Measurements from ENCODE around the gene KCNQ1. TPM values are rescaled to one million over a fixed set of nuclear protein-coding genes. Genes with fewer than 3 reads are reported as not detected.

KCNQ1 gene
- total RNA-seq, 1 experiment from 2014 or later, result 10.7 TPM

DNA sequence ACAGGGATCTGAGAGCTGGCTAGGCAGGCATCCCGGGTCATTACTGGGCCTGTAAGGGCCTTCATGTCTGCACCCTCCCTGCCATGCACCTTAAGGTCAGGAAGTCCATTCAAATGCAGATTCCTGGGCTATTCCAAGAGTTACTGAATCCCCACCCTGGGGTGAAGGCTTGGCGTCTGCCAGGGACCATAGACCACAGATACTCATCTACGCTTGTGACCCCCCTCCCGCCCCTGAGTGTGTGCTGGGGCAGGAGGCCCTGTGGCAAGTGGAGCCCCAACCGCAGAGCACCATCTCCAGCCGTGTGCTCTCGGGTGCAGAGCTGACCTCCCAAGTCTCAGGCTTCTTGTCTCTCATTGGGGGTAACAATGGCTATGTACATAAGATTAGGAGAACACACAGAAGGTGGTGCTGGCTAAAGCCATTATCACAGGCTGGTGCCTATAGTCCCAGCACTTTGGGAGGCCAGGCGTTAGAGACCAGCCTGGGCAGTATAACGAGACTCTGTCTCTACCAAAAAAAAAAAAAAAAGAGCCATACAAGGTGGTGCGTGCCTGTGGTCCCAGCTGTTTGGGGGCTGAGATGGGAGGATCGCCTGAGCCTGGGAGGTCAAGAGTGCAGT is 274.1 kb downstream of the KCNQ1 start:
- Histone ChIP-seq H3K79me2 (ENCODE audit: insufficient read depth, low read length) (no peaks in the 10 kb centered on the region), H3K36me3 (ENCODE audit: control insufficient read depth in 1 of 2, insufficient read depth in 2 of 2, low read length in 2 of 2) (no peaks in the 10 kb centered on the region), H2AFZ (ENCODE audit: low read depth, low read length, poor library complexity, severe bottlenecking) (no peak overlapping the region), H3K4me1 (ENCODE audit: control insufficient read depth in 1 of 2, insufficient read depth in 2 of 2, low read length in 2 of 2) (no peaks in the 10 kb centered on the region), H4K20me1 (ENCODE audit: insufficient read depth) (no peaks in the 10 kb centered on the region), H3K27me3 (ENCODE audit: insufficient read depth, low read length) (no peaks in the 10 kb centered on the region), H3K27ac (ENCODE audit: low read depth, low read length) (no peak overlapping the region), H3K9me3 (ENCODE audit: control insufficient read depth in 1 of 2, insufficient read depth in 1 of 2, low read depth in 1 of 2, low read length in 2 of 2) (no peaks in the 10 kb centered on the region), H3K9me2 (ENCODE audit: insufficient read depth) (no peaks in the 10 kb centered on the region), H3K4me3 (replicated peaks in 1 of 2; ENCODE audit: low read depth in 1 of 2, low read length in 2 of 2) (no peak overlapping the region), H3K4me2 (ENCODE audit: low read length) (no peak overlapping the region), H3K9ac (ENCODE audit: low read length) (no peak overlapping the region)
- RAD21 ChIA-PET (ENCODE audit: low non-redundant PET in 1 of 2, low total read pairs in 2 of 2, uncharacterized antibody in 2 of 2, unreplicated experiment in 2 of 2), result no interaction called here
- POLR2A ChIA-PET, result no interaction called here
- BruUV-seq (replicated peaks), result no TSS peak
- no peak for DNase-seq (ENCODE audit: low read depth, low spot score)
- no peak for ATAC-seq
- TF ChIP-seq, protein P1, sequence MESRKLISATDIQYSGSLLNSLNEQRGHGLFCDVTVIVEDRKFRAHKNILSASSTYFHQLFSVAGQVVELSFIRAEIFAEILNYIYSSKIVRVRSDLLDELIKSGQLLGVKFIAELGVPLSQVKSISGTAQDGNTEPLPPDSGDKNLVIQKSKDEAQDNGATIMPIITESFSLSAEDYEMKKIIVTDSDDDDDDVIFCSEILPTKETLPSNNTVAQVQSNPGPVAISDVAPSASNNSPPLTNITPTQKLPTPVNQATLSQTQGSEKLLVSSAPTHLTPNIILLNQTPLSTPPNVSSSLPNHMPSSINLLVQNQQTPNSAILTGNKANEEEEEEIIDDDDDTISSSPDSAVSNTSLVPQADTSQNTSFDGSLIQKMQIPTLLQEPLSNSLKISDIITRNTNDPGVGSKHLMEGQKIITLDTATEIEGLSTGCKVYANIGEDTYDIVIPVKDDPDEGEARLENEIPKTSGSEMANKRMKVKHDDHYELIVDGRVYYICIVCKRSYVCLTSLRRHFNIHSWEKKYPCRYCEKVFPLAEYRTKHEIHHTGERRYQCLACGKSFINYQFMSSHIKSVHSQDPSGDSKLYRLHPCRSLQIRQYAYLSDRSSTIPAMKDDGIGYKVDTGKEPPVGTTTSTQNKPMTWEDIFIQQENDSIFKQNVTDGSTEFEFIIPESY (IDR thresholded peaks at IDR 0.05; ENCODE audit: extremely low read depth, insufficient replicate concordance, low read length), result no peak
- TF ChIP-seq, protein P2, sequence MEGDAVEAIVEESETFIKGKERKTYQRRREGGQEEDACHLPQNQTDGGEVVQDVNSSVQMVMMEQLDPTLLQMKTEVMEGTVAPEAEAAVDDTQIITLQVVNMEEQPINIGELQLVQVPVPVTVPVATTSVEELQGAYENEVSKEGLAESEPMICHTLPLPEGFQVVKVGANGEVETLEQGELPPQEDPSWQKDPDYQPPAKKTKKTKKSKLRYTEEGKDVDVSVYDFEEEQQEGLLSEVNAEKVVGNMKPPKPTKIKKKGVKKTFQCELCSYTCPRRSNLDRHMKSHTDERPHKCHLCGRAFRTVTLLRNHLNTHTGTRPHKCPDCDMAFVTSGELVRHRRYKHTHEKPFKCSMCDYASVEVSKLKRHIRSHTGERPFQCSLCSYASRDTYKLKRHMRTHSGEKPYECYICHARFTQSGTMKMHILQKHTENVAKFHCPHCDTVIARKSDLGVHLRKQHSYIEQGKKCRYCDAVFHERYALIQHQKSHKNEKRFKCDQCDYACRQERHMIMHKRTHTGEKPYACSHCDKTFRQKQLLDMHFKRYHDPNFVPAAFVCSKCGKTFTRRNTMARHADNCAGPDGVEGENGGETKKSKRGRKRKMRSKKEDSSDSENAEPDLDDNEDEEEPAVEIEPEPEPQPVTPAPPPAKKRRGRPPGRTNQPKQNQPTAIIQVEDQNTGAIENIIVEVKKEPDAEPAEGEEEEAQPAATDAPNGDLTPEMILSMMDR (IDR thresholded peaks at IDR 0.05 in 2 of 3, conservative IDR thresholded peaks at IDR 0.05 in 1 of 3; ENCODE audit: borderline replicate concordance in 1 of 3, insufficient read depth in 1 of 3, low read depth in 2 of 3, low read length in 2 of 3), result no peak
- TF ChIP-seq YY1 (IDR thresholded peaks at IDR 0.05; ENCODE audit: extremely low read depth, insufficient replicate concordance, low read depth, low read length) (no peak), SRF (IDR thresholded peaks at IDR 0.05; ENCODE audit: low read depth) (no peak), CBX3 (IDR thresholded peaks at IDR 0.05; ENCODE audit: low read depth) (no peak), POLR2AphosphoS5 (IDR thresholded peaks at IDR 0.05; ENCODE audit: low read depth, low read length) (no peak), CEBPB (IDR thresholded peaks at IDR 0.05; ENCODE audit: low read depth) (no peak), ELF1 (IDR thresholded peaks at IDR 0.05; ENCODE audit: borderline replicate concordance, low read depth) (no peak), RAD21 (IDR thresholded peaks at IDR 0.05; ENCODE audit: low read depth) (no peak), ZNF274 (IDR thresholded peaks at IDR 0.05; ENCODE audit: low read depth, low read length) (no peak), EZH2 (IDR thresholded peaks at IDR 0.05) (no peak), FOSL1 (IDR thresholded peaks at IDR 0.05; ENCODE audit: low read depth) (no peak), ZFX (IDR thresholded peaks at IDR 0.05) (no peak), SP1 (IDR thresholded peaks at IDR 0.05; ENCODE audit: low read depth) (no peak), EZH2phosphoT487 (IDR thresholded peaks at IDR 0.05; ENCODE audit: borderline replicate concordance) (no peak), JUND (IDR thresholded peaks at IDR 0.05) (no peak)
- TF ChIP-seq, protein P3, sequence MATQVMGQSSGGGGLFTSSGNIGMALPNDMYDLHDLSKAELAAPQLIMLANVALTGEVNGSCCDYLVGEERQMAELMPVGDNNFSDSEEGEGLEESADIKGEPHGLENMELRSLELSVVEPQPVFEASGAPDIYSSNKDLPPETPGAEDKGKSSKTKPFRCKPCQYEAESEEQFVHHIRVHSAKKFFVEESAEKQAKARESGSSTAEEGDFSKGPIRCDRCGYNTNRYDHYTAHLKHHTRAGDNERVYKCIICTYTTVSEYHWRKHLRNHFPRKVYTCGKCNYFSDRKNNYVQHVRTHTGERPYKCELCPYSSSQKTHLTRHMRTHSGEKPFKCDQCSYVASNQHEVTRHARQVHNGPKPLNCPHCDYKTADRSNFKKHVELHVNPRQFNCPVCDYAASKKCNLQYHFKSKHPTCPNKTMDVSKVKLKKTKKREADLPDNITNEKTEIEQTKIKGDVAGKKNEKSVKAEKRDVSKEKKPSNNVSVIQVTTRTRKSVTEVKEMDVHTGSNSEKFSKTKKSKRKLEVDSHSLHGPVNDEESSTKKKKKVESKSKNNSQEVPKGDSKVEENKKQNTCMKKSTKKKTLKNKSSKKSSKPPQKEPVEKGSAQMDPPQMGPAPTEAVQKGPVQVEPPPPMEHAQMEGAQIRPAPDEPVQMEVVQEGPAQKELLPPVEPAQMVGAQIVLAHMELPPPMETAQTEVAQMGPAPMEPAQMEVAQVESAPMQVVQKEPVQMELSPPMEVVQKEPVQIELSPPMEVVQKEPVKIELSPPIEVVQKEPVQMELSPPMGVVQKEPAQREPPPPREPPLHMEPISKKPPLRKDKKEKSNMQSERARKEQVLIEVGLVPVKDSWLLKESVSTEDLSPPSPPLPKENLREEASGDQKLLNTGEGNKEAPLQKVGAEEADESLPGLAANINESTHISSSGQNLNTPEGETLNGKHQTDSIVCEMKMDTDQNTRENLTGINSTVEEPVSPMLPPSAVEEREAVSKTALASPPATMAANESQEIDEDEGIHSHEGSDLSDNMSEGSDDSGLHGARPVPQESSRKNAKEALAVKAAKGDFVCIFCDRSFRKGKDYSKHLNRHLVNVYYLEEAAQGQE (IDR thresholded peaks at IDR 0.05; ENCODE audit: low read depth), result no peak
- TF ChIP-seq, protein P4, sequence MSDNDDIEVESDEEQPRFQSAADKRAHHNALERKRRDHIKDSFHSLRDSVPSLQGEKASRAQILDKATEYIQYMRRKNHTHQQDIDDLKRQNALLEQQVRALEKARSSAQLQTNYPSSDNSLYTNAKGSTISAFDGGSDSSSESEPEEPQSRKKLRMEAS (IDR thresholded peaks at IDR 0.05), result no peak
- TF ChIP-seq, protein P5, sequence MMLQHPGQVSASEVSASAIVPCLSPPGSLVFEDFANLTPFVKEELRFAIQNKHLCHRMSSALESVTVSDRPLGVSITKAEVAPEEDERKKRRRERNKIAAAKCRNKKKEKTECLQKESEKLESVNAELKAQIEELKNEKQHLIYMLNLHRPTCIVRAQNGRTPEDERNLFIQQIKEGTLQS (IDR thresholded peaks at IDR 0.05), result no peak
- intact Hi-C loops (cut with micrococcal nuclease), result no loop called here
- CTCF ChIA-PET, result no interaction called here
